Measurements from ENCODE around the gene ZNF618. TPM values are rescaled to one million over a fixed set of nuclear protein-coding genes. Genes with fewer than 3 reads are reported as not detected.

Gene ZNF618
- total RNA-seq, 1 experiment from 2014 or later: 22.0 TPM

GRCh38 chr9:113837334-113837733 lies 38.8 kb upstream of the ZNF618 start (continued):
- TF ChIP-seq ZNF532 (CRISPR knock-in tag; IDR thresholded peaks at IDR 0.05; ENCODE audit: borderline replicate concordance): no peak
- TF ChIP-seq TCF7 (CRISPR knock-in tag; IDR thresholded peaks at IDR 0.05; ENCODE audit: low read depth): no peak
- TF ChIP-seq NR1H2 (CRISPR knock-in tag; IDR thresholded peaks at IDR 0.05): no peak
- no peak for TF ChIP-seq E2F4 (CRISPR knock-in tag; IDR thresholded peaks at IDR 0.05; ENCODE audit: borderline replicate concordance, low read depth)
- TF ChIP-seq ZNF219 (CRISPR knock-in tag; IDR thresholded peaks at IDR 0.05; ENCODE audit: borderline replicate concordance): no peak

- no peak for ATAC-seq
- Mint-ChIP-seq H3K9me3 (peaks cover 18% of the 10 kb centered on the region), H3K27ac (no peak overlapping the region), H3K27me3 (ENCODE audit: low read depth) (no peaks in the 10 kb centered on the region; the same call in 1 of the 2 replicates), H3K36me3 (no peaks in the 10 kb centered on the region), H3K4me3 (no peak overlapping the region), H3K4me1 (no peaks in the 10 kb centered on the region)
- ChIA-PET POLR2A (interaction anchor here (0.6 kb wide), 1 partner anchor 116 kb away, joined by 3 read pairs; no protein-coding TSS in a partner anchor), CTCF (interaction anchor here (0.6 to 0.8 kb wide), 2 partner anchors 18 to 160 kb away, joined by 3 read pairs; no protein-coding TSS in a partner anchor)
- DNase-seq (ENCODE audit: low spot score): no peak
- TF ChIP-seq EMX1 (CRISPR knock-in tag; IDR thresholded peaks at IDR 0.05) (no peak), OVOL2 (CRISPR knock-in tag; IDR thresholded peaks at IDR 0.05; ENCODE audit: borderline replicate concordance) (no peak), ARID4B (CRISPR knock-in tag; IDR thresholded peaks at IDR 0.05; ENCODE audit: borderline replicate concordance) (no peak), ATF2 (CRISPR knock-in tag; IDR thresholded peaks at IDR 0.05; ENCODE audit: borderline replicate concordance, low read depth) (no peak), ETV6 (CRISPR knock-in tag; IDR thresholded peaks at IDR 0.05) (no peak), PREB (CRISPR knock-in tag; IDR thresholded peaks at IDR 0.05; ENCODE audit: borderline replicate concordance) (no peak), TP53 (CRISPR knock-in tag; IDR thresholded peaks at IDR 0.05) (no peak), NR2C2 (CRISPR knock-in tag; IDR thresholded peaks at IDR 0.05) (no peak), GRHL2 (CRISPR knock-in tag; IDR thresholded peaks at IDR 0.05; ENCODE audit: insufficient replicate concordance, severe bottlenecking) (no peak), ERG (CRISPR knock-in tag; IDR thresholded peaks at IDR 0.05) (no peak), E2F4 (CRISPR knock-in tag; IDR thresholded peaks at IDR 0.05; ENCODE audit: borderline replicate concordance, low read depth) (no peak), ZNF317 (CRISPR knock-in tag; IDR thresholded peaks at IDR 0.05; ENCODE audit: borderline replicate concordance, low read depth) (no peak), ATF6 (CRISPR knock-in tag; IDR thresholded peaks at IDR 0.05) (no peak), FOXJ3 (CRISPR knock-in tag; IDR thresholded peaks at IDR 0.05; ENCODE audit: borderline replicate concordance) (no peak)
Observed at GRCh38 chr9:113842086-113842485, 34.0 kb upstream of the ZNF618 start.
